Measurements from ENCODE around the gene HIVEP2.

HIVEP2 gene

GRCh38 chr6:142843361-142843760, 101.6 kb downstream of the HIVEP2 start:
- Histone ChIP-seq H3K27ac (replicated peaks) (no peak overlapping the region), H3K27me3 (ENCODE audit: insufficient read depth, poor library complexity, severe bottlenecking) (no peaks in the 10 kb centered on the region), H3K4me3 (replicated peaks; ENCODE audit: insufficient read depth, low read length) (no peak overlapping the region)
- no peak for DNase-seq (ENCODE audit: low read depth in 1 of 2, low spot score in 1 of 2)
- TF ChIP-seq SPI1 (IDR thresholded peaks at IDR 0.05; ENCODE audit: borderline replicate concordance, low read depth) (no peak), POLR2AphosphoS5 (IDR thresholded peaks at IDR 0.05; ENCODE audit: low read depth) (no peak), GABPA (IDR thresholded peaks at IDR 0.05; ENCODE audit: low read depth) (no peak), REST (IDR thresholded peaks at IDR 0.05; ENCODE audit: insufficient replicate concordance, low read depth) (no peak)
- TF ChIP-seq, protein P1, sequence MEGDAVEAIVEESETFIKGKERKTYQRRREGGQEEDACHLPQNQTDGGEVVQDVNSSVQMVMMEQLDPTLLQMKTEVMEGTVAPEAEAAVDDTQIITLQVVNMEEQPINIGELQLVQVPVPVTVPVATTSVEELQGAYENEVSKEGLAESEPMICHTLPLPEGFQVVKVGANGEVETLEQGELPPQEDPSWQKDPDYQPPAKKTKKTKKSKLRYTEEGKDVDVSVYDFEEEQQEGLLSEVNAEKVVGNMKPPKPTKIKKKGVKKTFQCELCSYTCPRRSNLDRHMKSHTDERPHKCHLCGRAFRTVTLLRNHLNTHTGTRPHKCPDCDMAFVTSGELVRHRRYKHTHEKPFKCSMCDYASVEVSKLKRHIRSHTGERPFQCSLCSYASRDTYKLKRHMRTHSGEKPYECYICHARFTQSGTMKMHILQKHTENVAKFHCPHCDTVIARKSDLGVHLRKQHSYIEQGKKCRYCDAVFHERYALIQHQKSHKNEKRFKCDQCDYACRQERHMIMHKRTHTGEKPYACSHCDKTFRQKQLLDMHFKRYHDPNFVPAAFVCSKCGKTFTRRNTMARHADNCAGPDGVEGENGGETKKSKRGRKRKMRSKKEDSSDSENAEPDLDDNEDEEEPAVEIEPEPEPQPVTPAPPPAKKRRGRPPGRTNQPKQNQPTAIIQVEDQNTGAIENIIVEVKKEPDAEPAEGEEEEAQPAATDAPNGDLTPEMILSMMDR (IDR thresholded peaks at IDR 0.05; ENCODE audit: insufficient read depth, low read length) = no peak

DNA sequence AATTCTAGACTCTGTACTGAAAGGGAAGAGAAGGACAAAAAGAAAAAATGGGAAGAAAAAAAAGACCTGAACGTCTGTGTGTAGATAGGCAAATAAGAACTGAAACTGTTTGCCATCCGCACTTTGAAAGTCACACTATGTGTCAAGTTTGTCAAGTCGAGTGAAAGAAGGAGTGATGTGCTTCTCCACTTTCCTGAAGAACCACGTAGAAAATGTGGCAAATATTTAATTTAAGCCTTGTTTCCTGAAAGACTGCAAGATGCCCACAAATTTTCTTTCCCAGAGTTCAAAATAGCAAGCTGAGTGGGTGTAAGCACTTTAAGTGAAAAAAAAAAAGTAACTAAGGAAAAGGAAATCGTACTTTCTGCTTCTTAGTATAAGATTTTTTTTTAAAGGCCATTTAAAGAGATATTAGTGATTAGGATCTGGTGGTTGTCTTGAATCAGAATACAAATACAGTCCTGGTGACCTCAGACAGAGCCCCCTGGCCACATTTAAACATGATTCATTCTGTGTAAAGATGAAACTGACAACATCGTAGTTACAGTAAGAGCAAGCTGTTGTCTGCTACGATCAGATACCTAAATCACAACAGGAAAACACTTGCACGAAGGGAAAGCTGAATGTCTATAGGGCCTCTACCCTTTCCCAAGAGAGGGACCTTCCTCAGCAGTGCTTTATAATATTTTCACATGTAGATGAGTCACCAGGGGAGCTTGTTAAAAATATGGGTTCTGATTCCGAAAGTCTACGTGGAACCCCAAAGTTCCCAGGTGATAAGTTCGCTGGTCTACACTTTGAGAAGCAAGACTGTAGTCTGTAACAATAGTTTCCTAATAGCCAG, 102.3 kb downstream of the HIVEP2 start:
- DNase-seq (ENCODE audit: low read depth in 1 of 2, low spot score in 1 of 2) = no peak
- TF ChIP-seq GABPA (IDR thresholded peaks at IDR 0.05; ENCODE audit: low read depth) (no peak), SPI1 (IDR thresholded peaks at IDR 0.05; ENCODE audit: borderline replicate concordance, low read depth) (no peak), POLR2AphosphoS5 (IDR thresholded peaks at IDR 0.05; ENCODE audit: low read depth) (no peak), REST (IDR thresholded peaks at IDR 0.05; ENCODE audit: insufficient replicate concordance, low read depth) (no peak)
- TF ChIP-seq, protein P1 (IDR thresholded peaks at IDR 0.05; ENCODE audit: insufficient read depth, low read length) = no peak
- Histone ChIP-seq H3K27me3 (ENCODE audit: insufficient read depth, poor library complexity, severe bottlenecking) (no peaks in the 10 kb centered on the region), H3K4me3 (replicated peaks; ENCODE audit: insufficient read depth, low read length) (no peak overlapping the region), H3K27ac (replicated peaks) (no peak overlapping the region)

GRCh38 chr6:142841915-142842314, 103.1 kb downstream of the HIVEP2 start:
- TF ChIP-seq GABPA (IDR thresholded peaks at IDR 0.05; ENCODE audit: low read depth) (no peak), POLR2AphosphoS5 (IDR thresholded peaks at IDR 0.05; ENCODE audit: low read depth) (no peak), SPI1 (IDR thresholded peaks at IDR 0.05; ENCODE audit: borderline replicate concordance, low read depth) (no peak), REST (IDR thresholded peaks at IDR 0.05; ENCODE audit: insufficient replicate concordance, low read depth) (no peak)
- TF ChIP-seq, protein P1 (IDR thresholded peaks at IDR 0.05; ENCODE audit: insufficient read depth, low read length) = no peak
- no peak for DNase-seq (ENCODE audit: low read depth in 1 of 2, low spot score in 1 of 2)
- no peaks in the 10 kb centered on the region for H3K27me3 ChIP-seq (ENCODE audit: insufficient read depth, poor library complexity, severe bottlenecking)
- no peak overlapping the region for H3K27ac ChIP-seq (replicated peaks)
- no peak overlapping the region for H3K4me3 ChIP-seq (replicated peaks; ENCODE audit: insufficient read depth, low read length)

Measured in HL-60 (cell line).